NB4 (cell line): ENCODE data around the gene TSPAN10.

Experiments
- DNase-seq: peaks from one replicate; pipeline ENCODE4 v3.0.0; 2010; ENCODE audit warnings: low read depth
- H3K4me3 ChIP-seq: one replicate; pipeline ENCODE4 v1.5.1; 2011; ENCODE audit warnings: mild to moderate bottlenecking, low read depth, low read length, moderate library complexity
- MYC ChIP-seq: IDR thresholded peaks from 2 replicates; pipeline ENCODE4 v1.6.1; 2011; ENCODE audit warnings: low read depth, low read length
- POLR2A ChIP-seq: IDR thresholded peaks from 2 replicates; pipeline ENCODE4 v1.6.1; 2011; ENCODE audit warnings: mild to moderate bottlenecking; ENCODE audit not compliant: insufficient read length; ENCODE audit errors: extremely low read depth
- TF ChIP-seq, protein P1 (sequence below): IDR thresholded peaks from 2 replicates; pipeline ENCODE4 v1.6.1; 2011; ENCODE audit warnings: low read depth, low read length
- TF ChIP-seq, protein P2 (sequence below): IDR thresholded peaks from one replicate; pipeline ENCODE4 v1.5.1; 2012; ENCODE audit warnings: low read depth, low read length

Gene TSPAN10

DNA sequence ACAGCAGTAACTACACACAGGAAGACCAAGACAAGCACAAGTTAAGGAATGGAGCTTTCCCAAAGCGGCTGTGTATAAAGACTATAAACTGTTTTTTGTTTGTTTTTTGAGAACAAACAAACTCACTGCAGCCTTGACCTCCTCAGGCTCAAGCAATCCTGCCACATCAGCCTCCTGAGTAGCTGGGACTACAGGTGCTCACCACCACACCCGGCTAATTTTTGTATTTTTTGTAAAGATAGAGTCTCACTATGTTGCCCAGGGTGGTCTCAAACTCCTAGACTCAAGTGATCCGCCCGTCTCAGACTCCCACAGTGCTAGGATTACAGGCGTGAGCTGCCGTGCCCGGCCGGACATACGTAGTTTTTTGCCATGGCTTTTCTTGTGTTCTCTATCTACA, 23.4 kb downstream of the TSPAN10 start:
- TF ChIP-seq POLR2A: no peak
- TF ChIP-seq, protein P1, sequence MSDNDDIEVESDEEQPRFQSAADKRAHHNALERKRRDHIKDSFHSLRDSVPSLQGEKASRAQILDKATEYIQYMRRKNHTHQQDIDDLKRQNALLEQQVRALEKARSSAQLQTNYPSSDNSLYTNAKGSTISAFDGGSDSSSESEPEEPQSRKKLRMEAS: no peak
- no peak for TF ChIP-seq MYC
- TF ChIP-seq, protein P2, sequence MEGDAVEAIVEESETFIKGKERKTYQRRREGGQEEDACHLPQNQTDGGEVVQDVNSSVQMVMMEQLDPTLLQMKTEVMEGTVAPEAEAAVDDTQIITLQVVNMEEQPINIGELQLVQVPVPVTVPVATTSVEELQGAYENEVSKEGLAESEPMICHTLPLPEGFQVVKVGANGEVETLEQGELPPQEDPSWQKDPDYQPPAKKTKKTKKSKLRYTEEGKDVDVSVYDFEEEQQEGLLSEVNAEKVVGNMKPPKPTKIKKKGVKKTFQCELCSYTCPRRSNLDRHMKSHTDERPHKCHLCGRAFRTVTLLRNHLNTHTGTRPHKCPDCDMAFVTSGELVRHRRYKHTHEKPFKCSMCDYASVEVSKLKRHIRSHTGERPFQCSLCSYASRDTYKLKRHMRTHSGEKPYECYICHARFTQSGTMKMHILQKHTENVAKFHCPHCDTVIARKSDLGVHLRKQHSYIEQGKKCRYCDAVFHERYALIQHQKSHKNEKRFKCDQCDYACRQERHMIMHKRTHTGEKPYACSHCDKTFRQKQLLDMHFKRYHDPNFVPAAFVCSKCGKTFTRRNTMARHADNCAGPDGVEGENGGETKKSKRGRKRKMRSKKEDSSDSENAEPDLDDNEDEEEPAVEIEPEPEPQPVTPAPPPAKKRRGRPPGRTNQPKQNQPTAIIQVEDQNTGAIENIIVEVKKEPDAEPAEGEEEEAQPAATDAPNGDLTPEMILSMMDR: no peak
- DNase-seq: no peak
- no peak overlapping the region for H3K4me3 ChIP-seq

DNA sequence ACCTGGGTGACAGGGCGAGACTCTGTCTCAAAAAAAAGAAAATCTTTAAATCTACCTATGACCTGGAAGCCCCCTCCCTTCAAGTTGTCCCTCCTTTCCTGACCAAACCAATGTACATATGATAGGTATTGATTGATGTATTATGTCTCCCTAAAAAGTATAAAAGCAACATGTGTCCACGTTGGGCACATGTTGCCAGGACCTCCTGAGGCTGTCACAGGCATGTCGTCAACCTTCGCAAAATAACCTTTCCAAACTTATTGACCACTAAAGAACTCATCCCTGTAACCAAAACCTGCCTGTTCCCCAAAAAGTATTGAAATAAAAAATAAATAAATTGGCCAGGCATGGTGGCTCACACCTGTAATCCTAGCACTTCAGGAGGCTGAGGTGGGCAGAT, 25.0 kb downstream of the TSPAN10 start:
- DNase-seq: no peak
- no peak overlapping the region for H3K4me3 ChIP-seq
- TF ChIP-seq, protein P2: no peak
- no peak for TF ChIP-seq POLR2A
- TF ChIP-seq, protein P1: no peak
- TF ChIP-seq MYC: no peak

DNA sequence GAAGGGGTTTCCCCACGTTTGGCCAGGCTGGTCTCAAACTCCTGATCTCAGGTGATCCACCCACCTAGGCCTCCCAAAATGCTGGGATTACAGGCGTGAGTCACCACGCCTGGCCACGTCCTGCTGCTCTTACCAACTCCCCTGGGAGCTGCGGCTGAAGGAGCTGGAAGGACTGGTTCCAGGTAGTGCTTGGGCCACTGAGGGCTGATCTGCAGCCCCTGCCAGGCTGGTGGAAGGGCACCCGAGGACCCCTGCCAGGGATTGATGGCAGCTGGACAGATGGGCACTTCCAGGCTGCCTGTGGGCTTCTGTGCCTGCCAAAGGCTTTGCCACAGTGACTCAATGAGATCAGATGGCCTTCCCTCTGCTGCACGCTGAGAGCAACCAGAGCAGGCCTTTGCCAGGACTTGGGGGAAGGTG, 27.1 kb downstream of the TSPAN10 start:
- DNase-seq: no peak
- no peak overlapping the region for H3K4me3 ChIP-seq
- TF ChIP-seq, protein P2: no peak
- TF ChIP-seq, protein P1: no peak
- TF ChIP-seq MYC: no peak
- no peak for TF ChIP-seq POLR2A

DNA sequence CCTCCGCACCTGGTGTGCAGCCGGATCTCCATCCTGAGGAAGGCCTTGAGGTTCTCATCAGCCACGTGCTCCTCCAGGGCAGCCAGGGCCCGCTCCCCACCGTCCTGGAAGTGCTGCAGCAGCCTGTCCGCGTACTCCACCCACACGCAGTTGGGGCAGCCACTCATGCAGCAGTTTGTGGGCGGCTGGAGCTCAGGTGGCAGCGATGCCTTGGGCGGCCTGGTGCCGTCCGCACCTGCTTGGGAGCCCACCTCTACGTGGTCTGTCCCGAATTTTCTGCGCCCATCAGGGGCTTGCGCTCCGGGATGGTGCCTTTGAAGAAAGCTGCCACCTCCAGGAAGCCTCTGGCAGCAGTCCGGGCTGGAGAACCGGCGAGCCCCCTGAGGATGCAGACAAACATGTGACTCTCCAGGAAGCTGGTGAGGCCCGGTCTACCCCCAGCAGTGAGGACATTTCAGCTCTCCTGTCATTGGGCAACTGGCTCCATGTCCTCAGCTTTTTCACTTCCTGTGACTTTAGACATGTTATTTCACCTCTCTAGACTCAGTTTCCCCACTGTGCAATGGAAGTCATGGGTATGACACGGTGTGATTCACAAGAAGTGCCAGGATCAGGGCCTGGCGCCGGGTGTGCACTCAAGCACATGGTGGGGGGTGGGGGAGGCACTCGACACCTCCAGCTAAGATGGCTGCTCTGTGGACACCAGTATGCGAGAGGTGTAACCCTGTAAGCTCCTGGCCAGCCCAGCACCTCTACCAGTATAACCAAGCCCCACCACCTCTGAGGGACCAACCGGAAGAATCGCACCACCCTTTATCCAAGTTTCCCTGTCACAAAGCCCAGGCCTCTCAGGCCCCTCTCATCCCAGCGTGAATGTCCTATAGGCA, 28.5 kb downstream of the TSPAN10 start:
- TF ChIP-seq, protein P2: no peak
- TF ChIP-seq MYC (peak; percentile 85), POLR2A (peak; percentile 30)
- TF ChIP-seq, protein P1: peak; percentile 79
- peak overlapping the region; percentile 94 for H3K4me3 ChIP-seq
- peak; percentile 66 for DNase-seq

DNA sequence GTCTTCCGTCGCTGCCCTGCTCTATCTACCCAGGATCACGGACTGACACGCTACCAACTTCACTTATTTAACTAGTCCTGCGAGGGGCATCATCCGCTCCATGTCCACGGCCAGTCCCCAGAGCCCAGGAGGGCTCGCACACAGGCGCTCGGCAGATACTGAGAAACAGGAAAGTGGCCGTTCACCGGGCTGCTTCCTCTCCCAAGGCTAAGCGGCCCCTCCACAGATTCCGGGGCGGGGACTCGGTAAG, 29.0 kb downstream of the TSPAN10 start:
- peak overlapping the region; percentile 94 for H3K4me3 ChIP-seq
- TF ChIP-seq POLR2A (no peak), MYC (no peak)
- TF ChIP-seq, protein P1: no peak
- TF ChIP-seq, protein P2: no peak
- no peak for DNase-seq
